GM12801 (cell line): ENCODE data around the gene LAMA2.

ENCODE experiments used
- TF ChIP-seq, protein P1 (sequence below): IDR thresholded peaks from one replicate; pipeline ENCODE4 v1.5.1; 2011; ENCODE audit warnings: control low read depth; ENCODE audit not compliant: insufficient read length; ENCODE audit errors: extremely low read depth

Gene LAMA2

DNA sequence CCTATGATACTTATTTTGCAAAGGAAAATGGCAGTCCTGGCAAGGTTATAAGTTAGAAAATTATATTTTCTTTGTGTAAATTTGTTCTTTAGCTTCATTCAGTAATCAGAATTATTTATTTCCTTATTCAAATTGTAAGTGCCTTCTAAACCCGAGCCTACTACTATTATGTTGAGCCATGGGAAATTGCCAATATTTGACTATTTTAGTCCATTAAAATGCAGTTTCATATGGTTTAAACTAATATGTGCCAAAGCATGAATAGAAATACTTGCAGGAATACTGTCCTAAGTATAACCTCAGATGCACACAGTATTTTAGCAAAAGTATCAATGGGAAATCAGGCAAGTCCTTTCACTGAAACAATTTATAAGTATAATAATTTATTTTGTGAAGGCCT lies 228.4 kb downstream of the LAMA2 start:
- TF ChIP-seq, protein P1, sequence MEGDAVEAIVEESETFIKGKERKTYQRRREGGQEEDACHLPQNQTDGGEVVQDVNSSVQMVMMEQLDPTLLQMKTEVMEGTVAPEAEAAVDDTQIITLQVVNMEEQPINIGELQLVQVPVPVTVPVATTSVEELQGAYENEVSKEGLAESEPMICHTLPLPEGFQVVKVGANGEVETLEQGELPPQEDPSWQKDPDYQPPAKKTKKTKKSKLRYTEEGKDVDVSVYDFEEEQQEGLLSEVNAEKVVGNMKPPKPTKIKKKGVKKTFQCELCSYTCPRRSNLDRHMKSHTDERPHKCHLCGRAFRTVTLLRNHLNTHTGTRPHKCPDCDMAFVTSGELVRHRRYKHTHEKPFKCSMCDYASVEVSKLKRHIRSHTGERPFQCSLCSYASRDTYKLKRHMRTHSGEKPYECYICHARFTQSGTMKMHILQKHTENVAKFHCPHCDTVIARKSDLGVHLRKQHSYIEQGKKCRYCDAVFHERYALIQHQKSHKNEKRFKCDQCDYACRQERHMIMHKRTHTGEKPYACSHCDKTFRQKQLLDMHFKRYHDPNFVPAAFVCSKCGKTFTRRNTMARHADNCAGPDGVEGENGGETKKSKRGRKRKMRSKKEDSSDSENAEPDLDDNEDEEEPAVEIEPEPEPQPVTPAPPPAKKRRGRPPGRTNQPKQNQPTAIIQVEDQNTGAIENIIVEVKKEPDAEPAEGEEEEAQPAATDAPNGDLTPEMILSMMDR: no peak

DNA sequence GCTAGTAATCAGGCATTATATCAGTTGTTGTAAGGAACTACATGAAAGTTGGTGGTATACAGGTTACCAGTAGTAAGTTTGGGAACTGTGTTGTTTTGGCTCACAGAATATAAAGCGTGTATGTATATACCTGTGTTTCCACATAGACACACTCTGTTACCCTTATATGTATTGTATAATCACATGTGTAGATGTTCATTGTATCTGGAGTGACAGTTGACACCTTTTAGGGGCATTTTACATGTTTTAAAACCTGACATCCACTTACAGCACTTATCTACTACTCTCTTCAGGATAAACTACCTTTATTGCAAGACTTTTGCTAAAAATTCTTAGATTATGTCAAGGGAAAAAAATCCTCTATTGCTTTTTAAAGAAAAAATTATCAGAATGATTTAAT lies 228.9 kb downstream of the LAMA2 start:
- TF ChIP-seq, protein P1: no peak

DNA sequence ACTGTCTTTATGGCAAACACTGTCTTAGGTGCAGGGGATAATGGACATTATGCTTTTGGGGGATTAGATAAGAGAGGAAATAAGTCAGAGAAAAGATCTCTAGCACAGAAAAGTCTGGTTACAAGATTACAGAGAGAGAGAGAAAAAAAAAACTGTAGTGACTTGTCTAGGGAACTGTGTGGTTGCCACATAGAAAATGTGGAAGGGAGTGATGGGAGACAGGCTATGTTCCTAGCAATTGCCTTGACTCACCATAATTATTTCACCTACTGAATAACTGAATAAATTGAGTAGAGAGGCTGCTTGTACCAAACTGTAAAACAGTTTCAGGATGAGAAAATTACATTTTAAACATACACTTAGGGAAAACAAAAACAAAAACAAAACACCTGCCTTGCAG lies 229.7 kb downstream of the LAMA2 start:
- TF ChIP-seq, protein P1: no peak

DNA sequence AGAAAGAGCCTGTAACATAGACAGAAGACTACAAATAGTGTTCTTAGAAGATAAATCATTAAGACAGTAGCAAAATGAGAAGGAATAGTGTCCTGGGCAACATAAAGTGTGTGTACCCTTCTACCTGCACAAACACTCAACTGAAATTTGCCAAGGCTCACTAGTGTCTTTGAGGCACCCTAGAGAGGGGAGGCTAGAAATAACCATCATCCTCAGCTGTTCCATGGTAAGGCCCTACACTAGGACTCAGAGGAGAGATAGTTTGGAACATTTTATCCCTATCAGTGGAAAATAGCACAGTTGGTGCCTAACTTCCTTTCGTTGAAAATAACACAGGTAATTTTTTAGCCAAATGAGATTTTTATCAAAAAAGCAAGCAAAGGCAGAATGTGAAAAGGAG lies 230.7 kb downstream of the LAMA2 start:
- TF ChIP-seq, protein P1: no peak

DNA sequence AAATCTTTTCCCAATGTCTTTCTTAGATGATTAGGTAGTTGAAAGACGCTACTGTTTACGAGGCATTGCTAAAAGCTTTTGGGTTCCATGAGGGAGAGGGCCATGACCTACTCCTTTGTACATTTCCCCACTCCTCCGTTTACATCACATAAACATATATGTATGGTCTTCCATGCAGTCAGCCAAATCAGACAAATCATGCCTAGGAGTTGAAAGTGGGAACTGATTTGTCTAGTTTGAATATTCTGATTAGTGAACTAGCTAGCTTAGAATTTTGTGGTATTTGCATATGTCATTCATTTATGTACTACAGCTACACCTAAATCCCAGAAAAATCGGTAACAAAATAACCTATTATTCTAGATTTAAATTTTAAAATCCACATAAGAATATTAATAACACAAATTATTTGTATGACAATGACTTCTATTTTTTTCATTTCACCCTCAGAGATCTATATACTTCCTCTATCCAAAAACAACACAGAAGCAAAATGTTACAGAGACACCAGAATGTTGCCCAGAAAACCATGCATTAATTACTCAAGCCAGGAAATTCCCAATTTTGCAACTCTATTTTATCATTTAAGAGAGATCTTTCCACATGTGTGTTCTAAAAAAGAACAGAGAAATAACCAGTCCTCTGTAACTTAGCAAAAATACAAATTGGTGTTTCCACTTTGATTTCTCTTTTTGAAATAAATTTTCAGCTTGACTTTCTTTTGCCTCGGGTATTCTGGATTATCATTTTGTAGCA lies 231.9 kb downstream of the LAMA2 start:
- TF ChIP-seq, protein P1: no peak

DNA sequence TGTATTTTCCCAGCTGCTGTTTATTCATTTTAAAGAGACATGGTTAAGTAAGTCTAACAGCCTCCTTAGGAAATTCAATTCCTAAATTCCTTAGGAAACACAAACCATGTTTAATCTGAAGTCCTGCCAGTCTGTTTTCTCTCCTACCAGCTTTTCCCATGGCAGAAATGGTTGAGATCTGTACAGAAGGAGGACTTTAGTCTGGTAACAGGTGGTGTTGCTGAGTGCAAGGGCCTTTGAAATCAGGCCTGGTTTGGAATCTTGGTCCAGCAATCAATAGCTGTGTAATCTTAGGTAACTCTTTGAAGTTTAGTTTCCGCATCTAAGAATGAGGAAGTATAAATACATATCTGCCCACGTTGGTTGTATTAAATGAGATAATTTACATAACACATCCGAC lies 232.5 kb downstream of the LAMA2 start:
- TF ChIP-seq, protein P1: no peak

DNA sequence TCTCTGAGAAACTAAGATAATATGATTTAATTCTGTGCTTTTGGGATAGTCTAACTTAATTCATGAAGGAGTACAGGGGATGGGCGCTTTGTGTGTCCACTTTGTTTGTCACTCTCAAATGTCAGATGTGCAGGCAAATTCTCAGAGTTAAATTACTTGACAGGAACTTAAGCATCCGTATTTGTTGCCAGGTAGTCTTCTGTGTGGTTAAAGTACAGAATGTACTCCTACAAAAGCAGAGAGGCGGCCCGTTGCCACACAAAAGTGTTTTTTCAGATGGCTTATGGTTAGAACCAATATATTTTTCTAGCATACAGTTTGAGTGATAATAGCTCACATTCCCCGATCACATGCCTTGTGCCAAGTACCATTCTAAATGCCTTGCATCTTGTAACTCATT lies 234.4 kb downstream of the LAMA2 start:
- TF ChIP-seq, protein P1: no peak
